Heart right ventricle (tissue), 16 donors: ENCODE measurements around the gene FOXC2. TPM values are rescaled to one million over a fixed set of nuclear protein-coding genes. Genes with fewer than 3 reads are reported as not detected.

ENCODE experiments used
- ATAC-seq, 8 donors: fragments of 200-7000 bp; cut with Tn5 transposase; one replicate each; pipeline ENCODE4 v1.9.1; 2020; ENCODE audit warnings: mild to moderate bottlenecking in 8 of 8, moderate library complexity in 8 of 8, moderate number of reproducible peaks in 1 of 8
- DNase-seq, 2 donors: peaks; one replicate each; pipeline ENCODE4 v3.0.0-alpha.2; 2020
- H3K27ac ChIP-seq, 10 donors: fragments of 200-600 bp; sonication (generic) in 2 of 10; one replicate each; pipeline versions ENCODE4 v1.5.0 to v1.8.0; 2020 to 2022; ENCODE audit warnings: mild to moderate bottlenecking in 3 of 10
- H3K27me3 ChIP-seq, 7 donors: fragments of 200-600 bp; one replicate each; pipeline ENCODE4 v1.8.0; 2021 to 2022; ENCODE audit warnings: mild to moderate bottlenecking in 2 of 7
- H3K36me3 ChIP-seq, 9 donors: fragments of 200-600 bp; sonication (generic) in 1 of 9; one replicate each; pipeline versions ENCODE4 v1.5.0 to v1.8.0; 2020 to 2022; ENCODE audit warnings: mild to moderate bottlenecking in 2 of 9
- H3K4me1 ChIP-seq, 9 donors: fragments of 200-600 bp; sonication (generic) in 1 of 9; one replicate each; pipeline versions ENCODE4 v1.5.0 to v1.8.0; 2020 to 2022; ENCODE audit warnings: mild to moderate bottlenecking in 4 of 9
- H3K4me3 ChIP-seq, 10 donors: fragments of 200-600 bp; sonication (generic) in 2 of 10; one replicate each; pipeline versions ENCODE4 v1.5.0 to v1.8.0; 2020 to 2022; ENCODE audit warnings: mild to moderate bottlenecking in 7 of 10, moderate library complexity in 2 of 10
- H3K9me3 ChIP-seq, 11 donors: fragments of 200-600 bp in 10 of 11; sonication (generic) in 2 of 11; one replicate each; pipeline versions ENCODE4 v1.5.0 to v1.8.0; 2013 to 2022; ENCODE audit warnings: mild to moderate bottlenecking in 2 of 11, control low read depth in 1 of 11, moderate library complexity in 1 of 11
- CTCF ChIP-seq, 9 donors: fragments of 200-600 bp; sonication (generic) in 2 of 9; IDR thresholded peaks; one replicate each; pipeline versions ENCODE4 v1.5.0 to v1.8.0; 2021 to 2022; ENCODE audit warnings: antibody characterized with exemption in 9 of 9, mild to moderate bottlenecking in 5 of 9, moderate library complexity in 1 of 9
- WGBS, 2 donors: extraction: QIAGEN DNeasy Blood & Tissue Kit; methylation state at CpG; one replicate each; pipeline ENCODE4 v1.1.7; 2013; ENCODE audit warnings: inconsistent platforms in 1 of 2; 5-methylcytosine and 5-hydroxymethylcytosine counted together
- intact Hi-C, 10 donors: fragments of 100-400 bp; cut with DNase I; formaldehyde crosslinking; loops; one replicate each; pipeline versions ENCODE4 v1.11.1 to v1.14.2; 2022
- polyA plus RNA-seq, 2 donors: library from polyadenylated mRNA; stranded (reverse); fragments of 200-250 nt; gene quantifications; one replicate each; pipeline ENCODE4 v1.2.3, GENCODE V29; 2013
- total RNA-seq, 10 donors: library from RNA; stranded (reverse); fragmentation: NEBNext Ultra II Directional in 3 of 10; extraction: Animal tissue kit (Norgen Biotek cat#: 25700) in 3 of 10; gene quantifications; one replicate each; pipeline versions ENCODE4 v1.2.1 to v1.2.4, GENCODE V29; 2021 to 2023
- donor health status: Arrhythmogenic right ventricular cardiomyopathy.
- donor health status: ischemic (EF 13 %, LVEDD 7.1; RV severe dilation, severe dysfunction).
- donor health status: healthy with polysubstance abuse.
- donor health status: DM: no; HTN: yes; CAD: no.
- donor health status: DM: no; HTN: no; CAD: no.
- donor health status: ischemic (EF 25% LVEDD 6.9; RV normal size, moderate dysfunction).
- donor health status: ischemic (EF 25% LVEDD 5.7; RV mildly dilated, moderate dysfunction).
- donor health status: healthy.
- donor health status: DM: yes; HTN: yes; CAD: no.
- donor health status: Ischemic cardiomyopathy.
- donor health status: ischemic (EF 35%, LVEDD 5.7; RV mildly dilated, moderate dysfunction).
- donor health status: nonischemic (EF 11% LVEDD 7.7; RV severe dilation, severe dysfunction).
- donor health status: DM: yes; HTN: yes; CAD: no.
- donor health status: PGD.
- donor health status: ischemic (EF 29% LVEDD 5.4; RV normal size, mild dysfunction).
- donor health status: nonischemic (EF 23%, LVEDD 6.1; RV moderate dilation, normal function).

FOXC2 gene
- total and polyA plus RNA-seq, 12 donors: 0.66 to 2.2 (median 1.6) TPM

- Histone ChIP-seq H3K27me3 (peaks cover 9 to 100% (median 91%) of the 10 kb centered on the region in 7 donors), H3K4me3 (peak overlapping the region in 9 of 10 donors; percentile 33 to 66 (median 60)), H3K36me3 (no peaks in the 10 kb centered on the region), H3K4me1 (peaks cover 0 to 45% (median 11%) of the 10 kb centered on the region in 9 donors), H3K9me3 (no peaks in the 10 kb centered on the region), H3K27ac (peak overlapping the region in 8 of 10 donors; percentile 13 to 90 (median 82))
- TF ChIP-seq CTCF (IDR thresholded peaks at IDR 0.05): no peak
- intact Hi-C loops: loop anchor here in 8 of 10 donors (5.0 to 10.0 kb wide), 8 partner anchors 95 to 815 kb away; partner anchors contain the start of gene FBXO31 (in 1 of the 8)
- no peak for DNase-seq
- ATAC-seq: no peak
- WGBS, 2 donors: 36 to 42% methylated on average over 13 of the region's 13 CpGs
These were observed 3.2 kb downstream of the FOXC2 start for GRCh38 chr16:86569701-86570447.

- Histone ChIP-seq H3K4me3 (peak overlapping the region in 9 of 10 donors; percentile 33 to 66 (median 60)), H3K27me3 (peaks cover 4 to 100% (median 91%) of the 10 kb centered on the region in 7 donors), H3K4me1 (peaks cover 0 to 48% (median 13%) of the 10 kb centered on the region in 9 donors), H3K27ac (peak overlapping the region in 9 of 10 donors; percentile 13 to 90 (median 61)), H3K36me3 (no peaks in the 10 kb centered on the region), H3K9me3 (no peaks in the 10 kb centered on the region)
- TF ChIP-seq CTCF (IDR thresholded peaks at IDR 0.05): no peak
- intact Hi-C loops: loop anchor here in 6 of 10 donors (5.0 to 10.0 kb wide), 4 partner anchors 94 to 264 kb away; no protein-coding TSS in a partner anchor
- ATAC-seq: no peak
- DNase-seq: no peak
- WGBS, 2 donors: 54 to 58% methylated on average over 28 of the region's 28 CpGs
These were observed 4.2 kb downstream of the FOXC2 start for GRCh38 chr16:86570558-86571529.

DNA sequence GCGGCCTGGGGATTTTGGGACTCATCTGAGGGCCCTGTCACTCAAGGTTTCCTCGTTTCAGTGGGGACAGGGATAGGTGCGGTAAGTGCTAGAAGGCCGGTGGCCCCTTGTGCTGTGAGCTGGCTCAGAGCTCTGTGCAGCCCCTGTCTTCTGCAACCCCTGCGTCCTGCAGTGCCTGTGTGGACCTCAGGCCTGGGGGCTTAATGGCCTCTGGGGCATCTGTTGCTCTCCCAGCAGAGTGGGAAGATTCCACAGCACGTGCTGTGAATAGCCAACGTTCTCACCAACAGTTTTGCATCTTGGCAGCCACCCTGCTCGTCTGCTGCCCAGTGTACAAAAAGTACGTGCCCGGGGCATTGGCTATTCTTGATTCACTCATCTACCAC is 4.9 kb downstream of the FOXC2 start:
- intact Hi-C loops: loop anchor here in 6 of 10 donors (5.0 to 10.0 kb wide), 4 partner anchors 93 to 263 kb away; no protein-coding TSS in a partner anchor
- ATAC-seq: no peak

More for the DNA sequence above, 4.9 kb downstream of the FOXC2 start:
- H3K4me3 ChIP-seq: peak overlapping the region in 9 of 10 donors; percentile 33 to 66 (median 60)
- H3K9me3 ChIP-seq: no peaks in the 10 kb centered on the region
- peak overlapping the region in 8 of 10 donors; percentile 13 to 90 (median 72) for H3K27ac ChIP-seq
- no peak for DNase-seq
- peaks cover 3 to 100% (median 92%) of the 10 kb centered on the region in 7 donors for H3K27me3 ChIP-seq
- no peak for TF ChIP-seq CTCF (IDR thresholded peaks at IDR 0.05)
- 52 to 54% methylated on average over 10 of the region's 10 CpGs for WGBS, 2 donors
- peaks cover 0 to 44% (median 13%) of the 10 kb centered on the region in 9 donors for H3K4me1 ChIP-seq
- H3K36me3 ChIP-seq: no peaks in the 10 kb centered on the region
